Measurements from ENCODE around the gene LMO2.

- TF ChIP-seq CTCF (IDR thresholded peaks at IDR 0.05): no peak
- TF ChIP-seq POLR2A (IDR thresholded peaks at IDR 0.05): no peak
Observed at GRCh38 chr11:33885338-33886005, 6.4 kb downstream of the LMO2 start.
